Prostate gland (tissue), 2 donors: ENCODE results near the gene CELA3A.
"Not testable (repeated sequence)": the region's sequence is repeated elsewhere in the genome, so short reads cannot be mapped to it uniquely, and the experiment has no call there.

Experiments used
- CTCF ChIP-seq, 4 experiments: fragments of 200-600 bp in 2 of 4; fragments of 450-650 bp in 2 of 4; sonication (generic) in 2 of 4; IDR thresholded peaks; 1 replicate in 3 of 4; 2 replicates in 1 of 4; pipeline ENCODE4 v1.5.1; 2016 to 2019; ENCODE audit warnings: antibody characterized with exemption in 4 of 4, mild to moderate bottlenecking in 2 of 4, moderate library complexity in 2 of 4
- POLR2AphosphoS5 ChIP-seq: sonication (generic); formaldehyde crosslinking; IDR thresholded peaks from one replicate; pipeline ENCODE4 v1.6.1; 2017; ENCODE audit warnings: antibody characterized with exemption

GRCh38 chr1:22002875-22003274, 1.4 kb downstream of the CELA3A start:
- TF ChIP-seq CTCF (IDR thresholded peaks at IDR 0.05); POLR2AphosphoS5: not testable (repeated sequence)
